Pancreas (tissue), 10 donors: ENCODE measurements around the gene PTP4A2. TPM values are rescaled to one million over a fixed set of nuclear protein-coding genes. Genes with fewer than 3 reads are reported as not detected.

Experiments used
- ATAC-seq, 4 donors: fragments of 200-7000 bp; cut with Tn5 transposase; one replicate each; pipeline versions ENCODE4 v1.8.0 to v1.9.1; 2020; ENCODE audit warnings: mild to moderate bottlenecking in 4 of 4, moderate library complexity in 4 of 4
- DNase-seq, 6 donors: peaks; one replicate each; pipeline ENCODE4 v3.0.0-alpha.2; 2020
- FAIRE-seq: peaks from 2 replicates; lab custom pipeline; 2012; peaks lifted over from hg19 to GRCh38; lab: Jason Lieb, UNC
- H3K27ac ChIP-seq, 4 donors: fragments of 200-600 bp; sonication (generic); 1 replicate in 3 of 4; 2 replicates in 1 of 4; pipeline versions ENCODE4 v1.5.0 to v1.8.0; 2020
- H3K27me3 ChIP-seq, 4 donors: fragments of 200-600 bp; one replicate each; pipeline ENCODE4 v1.8.0; 2021
- H3K36me3 ChIP-seq, 3 donors: fragments of 200-600 bp; sonication (generic) in 1 of 3; one replicate each; pipeline versions ENCODE4 v1.5.0 to v1.8.0; 2020 to 2021
- H3K4me1 ChIP-seq, 3 donors: fragments of 200-600 bp; one replicate each; pipeline ENCODE4 v1.8.0; 2021
- H3K4me3 ChIP-seq, 4 donors: fragments of 200-600 bp; sonication (generic) in 2 of 4; one replicate each; pipeline versions ENCODE4 v1.5.0 to v1.8.0; 2020 to 2021
- H3K9me3 ChIP-seq, 4 donors: fragments of 200-600 bp; one replicate each; pipeline ENCODE4 v1.8.0; 2021
- CTCF ChIP-seq, 4 donors: fragments of 200-600 bp; sonication (generic) in 3 of 4; IDR thresholded peaks; one replicate each; pipeline versions ENCODE4 v1.5.0 to v1.8.0; 2021; ENCODE audit warnings: antibody characterized with exemption in 4 of 4
- WGBS, 2 donors: extraction: QIAGEN DNeasy Blood & Tissue Kit; methylation state at CpG; one replicate each; pipeline ENCODE4 v1.1.7; 2013; 5-methylcytosine and 5-hydroxymethylcytosine counted together
- intact Hi-C, 3 donors: fragments of 100-400 bp; cut with DNase I; formaldehyde crosslinking; loops; one replicate each; pipeline versions ENCODE4 v1.11.1 to v1.14.2; 2022
- polyA plus RNA-seq, 2 donors: library from polyadenylated mRNA; stranded (reverse); fragments of 200-250 nt; gene quantifications; one replicate each; pipeline ENCODE4 v1.2.3, GENCODE V29; 2013
- total RNA-seq, 6 donors: library from RNA; stranded (reverse); fragmentation: NEBNext Ultra II Directional in 4 of 6; extraction: Animal tissue kit (Norgen Biotek cat#: 25700) in 4 of 6; gene quantifications; one replicate each; pipeline versions ENCODE4 v1.2.1 to v1.2.4, GENCODE V29; 2021 to 2023
- donor health status: healthy with polysubstance abuse.
- donor health status: DM: no; HTN: no; CAD: no; lungs with moderate emphysema.
- donor health status: DM: no; HTN: no; CAD: no.
- donor health status: control.
- donor health status: control.
- donor health status: Bipolar disorder and iron deficiency.
- donor health status: DM: yes; HTN: yes; CAD: no.
- donor health status: DM: no; HTN: no; CAD: no.
- donor health status: DM: no; HTN: no; CAD: no.
- donor health status: DM: yes; HTN: yes; CAD: no.

The PTP4A2 gene
- total and polyA plus RNA-seq, 8 donors: 37.7 to 137 (median 78.3) TPM

GRCh38 chr1:31880957-31881687 is 57.0 kb downstream of the PTP4A2 start:
- peak; percentile 26 to 71 (median 52) for ATAC-seq

GRCh38 chr1:31879981-31880608 is 58.1 kb downstream of the PTP4A2 start:
- Histone ChIP-seq H3K27ac (no peak overlapping the region), H3K27me3 (no peaks in the 10 kb centered on the region), H3K36me3 (no peaks in the 10 kb centered on the region), H3K4me1 (peaks cover 8 to 21% (median 19%) of the 10 kb centered on the region in 3 donors), H3K4me3 (no peak overlapping the region), H3K9me3 (no peaks in the 10 kb centered on the region)
- no peak for TF ChIP-seq CTCF (IDR thresholded peaks at IDR 0.05)
- ATAC-seq (peak in 1 of 4 donors; percentile 6), DNase-seq (no peak), FAIRE-seq (no peak)
- intact Hi-C loops: no loop called here
- 73% methylated on average over 4 of the region's 4 CpGs for WGBS, 2 donors

More at GRCh38 chr1:31880957-31881687, 57.0 kb downstream of the PTP4A2 start:
- 27 to 34% methylated on average over 8 of the region's 8 CpGs for WGBS, 2 donors
- intact Hi-C loops: no loop called here
- Histone ChIP-seq H3K4me3 (no peak overlapping the region), H3K4me1 (peaks cover 3 to 13% (median 11%) of the 10 kb centered on the region in 3 donors), H3K27ac (no peak overlapping the region), H3K27me3 (no peaks in the 10 kb centered on the region), H3K9me3 (no peaks in the 10 kb centered on the region), H3K36me3 (no peaks in the 10 kb centered on the region)
- DNase-seq: no peak
- FAIRE-seq: no peak
- no peak for TF ChIP-seq CTCF (IDR thresholded peaks at IDR 0.05)

- Histone ChIP-seq H3K4me1 (peaks cover 8 to 21% (median 19%) of the 10 kb centered on the region in 3 donors), H3K27ac (no peak overlapping the region), H3K9me3 (no peaks in the 10 kb centered on the region), H3K4me3 (no peak overlapping the region), H3K36me3 (no peaks in the 10 kb centered on the region), H3K27me3 (no peaks in the 10 kb centered on the region)
- intact Hi-C loops: no loop called here
- no peak for DNase-seq
- TF ChIP-seq CTCF (IDR thresholded peaks at IDR 0.05): no peak
- no peak for ATAC-seq
- no peak for FAIRE-seq
- 87 to 88% methylated on average over 6 of the region's 6 CpGs for WGBS, 2 donors
Measured at GRCh38 chr1:31878058-31878457, 60.1 kb downstream of the PTP4A2 start.

DNA sequence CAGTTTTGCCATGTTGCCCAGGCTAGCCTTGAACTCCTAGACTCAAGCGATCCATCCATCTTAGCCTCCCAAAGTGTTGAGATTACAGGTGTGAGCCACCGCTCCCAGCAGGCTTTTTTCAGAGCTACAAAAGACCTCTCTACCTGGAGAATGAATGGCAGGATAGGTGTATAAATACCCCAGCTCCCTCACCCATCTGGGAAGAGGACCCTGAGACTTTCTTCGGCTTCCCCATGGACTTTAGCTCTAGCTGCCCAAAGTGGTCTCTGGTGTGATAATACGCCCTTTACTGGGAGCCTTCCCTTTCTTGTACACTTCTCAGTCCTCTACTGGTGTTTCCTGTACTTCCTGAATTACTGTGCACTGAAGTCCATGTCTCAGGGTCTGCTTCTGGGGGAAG is 60.6 kb downstream of the PTP4A2 start:
- Histone ChIP-seq H3K9me3 (no peaks in the 10 kb centered on the region), H3K4me3 (no peak overlapping the region), H3K27ac (no peak overlapping the region), H3K4me1 (peaks cover 8 to 21% (median 19%) of the 10 kb centered on the region in 3 donors), H3K27me3 (no peaks in the 10 kb centered on the region), H3K36me3 (no peaks in the 10 kb centered on the region)
- ATAC-seq (no peak), FAIRE-seq (no peak), DNase-seq (no peak)
- WGBS, 2 donors: 96 to 97% methylated on average over 4 of the region's 4 CpGs
- no peak for TF ChIP-seq CTCF (IDR thresholded peaks at IDR 0.05)
- intact Hi-C loops: no loop called here
